Ramos (cell line): Measurements from ENCODE around the gene GET4.
"Not testable (repeated sequence)": the region's sequence is repeated elsewhere in the genome, so short reads cannot be mapped to it uniquely, and the experiment has no call there.

ENCODE experiments used
- in situ Hi-C: fragments of 300-500 bp; cut with MboI; formaldehyde crosslinking; loops from one replicate; pipeline ENCODE4 v1.14.3; 2022; ENCODE audit warnings: low sequenced_read_pairs; ENCODE audit not compliant: unreplicated experiment

GET4 gene

GRCh38 chr7:845091-845490 is 31.3 kb upstream of the GET4 start:
- in situ Hi-C loops = no loop called here

GRCh38 chr7:845731-846130 is 30.6 kb upstream of the GET4 start:
- in situ Hi-C loops = no loop called here

GRCh38 chr7:846958-847650 is 29.2 kb upstream of the GET4 start:
- in situ Hi-C loops = not testable (repeated sequence)

GRCh38 chr7:847728-848127 is 28.6 kb upstream of the GET4 start:
- in situ Hi-C loops = not testable (repeated sequence)

- in situ Hi-C loops = no loop called here
These were observed 27.2 kb upstream of the GET4 start for GRCh38 chr7:849145-849544.

GRCh38 chr7:849781-850180 is 26.6 kb upstream of the GET4 start:
- in situ Hi-C loops = no loop called here

- in situ Hi-C loops = no loop called here
These were observed 25.1 kb upstream of the GET4 start for GRCh38 chr7:851204-851603.

- in situ Hi-C loops = no loop called here
These were observed 22.8 kb upstream of the GET4 start for GRCh38 chr7:853366-854117.

GRCh38 chr7:854118-854775 is 22.1 kb upstream of the GET4 start:
- in situ Hi-C loops = no loop called here

GRCh38 chr7:855686-856369 is 20.5 kb upstream of the GET4 start:
- in situ Hi-C loops = no loop called here

GRCh38 chr7:856444-857095 is 19.8 kb upstream of the GET4 start:
- in situ Hi-C loops = no loop called here

- in situ Hi-C loops = no loop called here
These were observed 18.7 kb upstream of the GET4 start for GRCh38 chr7:857661-858060.

- in situ Hi-C loops = no loop called here
These were observed 16.9 kb upstream of the GET4 start for GRCh38 chr7:859359-860030.

- in situ Hi-C loops = no loop called here
These were observed 16.2 kb upstream of the GET4 start for GRCh38 chr7:860149-860548.

GRCh38 chr7:861222-861621 is 15.1 kb upstream of the GET4 start:
- in situ Hi-C loops = no loop called here

- in situ Hi-C loops = no loop called here
These were observed 14.2 kb upstream of the GET4 start for GRCh38 chr7:862157-862556.

GRCh38 chr7:863106-863505 is 13.2 kb upstream of the GET4 start:
- in situ Hi-C loops = no loop called here

GRCh38 chr7:865921-866320 is 10.4 kb upstream of the GET4 start:
- in situ Hi-C loops = no loop called here

GRCh38 chr7:867001-867405 is 9.4 kb upstream of the GET4 start:
- in situ Hi-C loops = no loop called here
